Effector memory CD4-positive, alpha-beta T cell (primary cell): Measurements from ENCODE around the gene CHRNA3.
"Not testable (repeated sequence)": the region's sequence is repeated elsewhere in the genome, so short reads cannot be mapped to it uniquely, and the experiment has no call there.

ENCODE experiments used
- DNase-seq, 3 donors: peaks; one replicate each; pipeline ENCODE4 v3.0.0-alpha.2; 2020
- H3K27ac ChIP-seq: 2 replicates; pipeline ENCODE4 v1.7.0; 2013; ENCODE audit warnings: mild to moderate bottlenecking, low read length, moderate library complexity; ENCODE audit not compliant: insufficient read depth, poor library complexity, severe bottlenecking
- H3K27me3 ChIP-seq: replicated peaks from 2 replicates; pipeline ENCODE4 v1.7.0; 2013; ENCODE audit warnings: mild to moderate bottlenecking, low read length; ENCODE audit not compliant: insufficient read depth, control insufficient read depth, poor library complexity, severe bottlenecking
- H3K36me3 ChIP-seq: 2 replicates; pipeline ENCODE4 v1.7.0; 2013; ENCODE audit warnings: mild to moderate bottlenecking, low read length, moderate library complexity; ENCODE audit not compliant: control insufficient read depth, insufficient read depth
- H3K4me1 ChIP-seq: 2 replicates; pipeline ENCODE4 v1.7.0; 2013; ENCODE audit warnings: low read length, mild to moderate bottlenecking; ENCODE audit not compliant: control insufficient read depth, insufficient read depth, poor library complexity, severe bottlenecking
- H3K4me3 ChIP-seq: 2 replicates; pipeline ENCODE4 v1.7.0; 2013; ENCODE audit warnings: low read length, low read depth, mild to moderate bottlenecking; ENCODE audit not compliant: insufficient read depth, poor library complexity, severe bottlenecking
- H3K9me3 ChIP-seq: 2 replicates; pipeline ENCODE4 v1.7.0; 2013; ENCODE audit warnings: mild to moderate bottlenecking, low read length, moderate library complexity; ENCODE audit not compliant: control insufficient read depth

CHRNA3 gene

GRCh38 chr15:78565097-78565950 lies 55.5 kb downstream of the CHRNA3 start, which contains the start of gene CHRNA5:
CHRNA5 (plus strand) TSS chr15:78565520; CDS start chr15:78565720, 200 bp downstream.
- no peaks in the 10 kb centered on the region for H3K9me3 ChIP-seq
- H3K4me3 ChIP-seq: peak within 1 kb of the TSS; percentile 69
- no peaks in the 10 kb centered on the region for H3K36me3 ChIP-seq
- no peaks in the 10 kb centered on the region for H3K27me3 ChIP-seq
- no peak within 1 kb of the TSS for H3K27ac ChIP-seq
- H3K4me1 ChIP-seq: no peaks in the 10 kb centered on the region
- DNase-seq: peak; percentile 47 to 66 (median 61)

GRCh38 chr15:78564743-78565096 lies 56.1 kb downstream of the CHRNA3 start:
- Histone ChIP-seq H3K36me3 (no peaks in the 10 kb centered on the region), H3K27me3 (no peaks in the 10 kb centered on the region), H3K27ac (no peak overlapping the region), H3K9me3 (no peaks in the 10 kb centered on the region), H3K4me3 (peak overlapping the region; percentile 69), H3K4me1 (no peaks in the 10 kb centered on the region)
- DNase-seq: no peak

- H3K27ac ChIP-seq: no peak overlapping the region
- no peaks in the 10 kb centered on the region for H3K36me3 ChIP-seq
- no peaks in the 10 kb centered on the region for H3K27me3 ChIP-seq
- H3K4me3 ChIP-seq: no peak overlapping the region
- no peak for DNase-seq
- H3K9me3 ChIP-seq: no peaks in the 10 kb centered on the region
- H3K4me1 ChIP-seq: no peaks in the 10 kb centered on the region
Measured at GRCh38 chr15:78563092-78563491, 57.7 kb downstream of the CHRNA3 start.

GRCh38 chr15:78561490-78561889 lies 59.3 kb downstream of the CHRNA3 start:
- Histone ChIP-seq H3K27ac (no peak overlapping the region), H3K9me3 (no peaks in the 10 kb centered on the region), H3K27me3 (no peaks in the 10 kb centered on the region), H3K4me3 (no peak overlapping the region), H3K4me1 (no peaks in the 10 kb centered on the region), H3K36me3 (no peaks in the 10 kb centered on the region)
- no peak for DNase-seq

GRCh38 chr15:78560201-78560600 lies 60.6 kb downstream of the CHRNA3 start:
- not testable (repeated sequence) for H3K36me3 ChIP-seq, H3K4me1 ChIP-seq, DNase-seq, H3K27me3 ChIP-seq, H3K27ac ChIP-seq, H3K4me3 ChIP-seq, H3K9me3 ChIP-seq

- no peak for DNase-seq
- H3K36me3 ChIP-seq: peaks cover 30% of the 10 kb centered on the region
Measured at GRCh38 chr15:78552597-78552996, 68.2 kb downstream of the CHRNA3 start.

GRCh38 chr15:78551902-78552301 lies 68.9 kb downstream of the CHRNA3 start:
- no peak overlapping the region for H3K27ac ChIP-seq

More at GRCh38 chr15:78552597-78552996, 68.2 kb downstream of the CHRNA3 start:
- Histone ChIP-seq H3K4me1 (no peaks in the 10 kb centered on the region), H3K9me3 (no peaks in the 10 kb centered on the region), H3K27me3 (no peaks in the 10 kb centered on the region), H3K4me3 (no peak overlapping the region), H3K27ac (no peak overlapping the region)

GRCh38 chr15:78550815-78551214 lies 70.0 kb downstream of the CHRNA3 start:
- no peak overlapping the region for H3K27ac ChIP-seq
- H3K4me1 ChIP-seq: no peaks in the 10 kb centered on the region
- H3K9me3 ChIP-seq: no peaks in the 10 kb centered on the region
- DNase-seq: no peak
- peaks cover 46% of the 10 kb centered on the region for H3K36me3 ChIP-seq
- no peak overlapping the region for H3K4me3 ChIP-seq
- no peaks in the 10 kb centered on the region for H3K27me3 ChIP-seq

More at GRCh38 chr15:78551902-78552301, 68.9 kb downstream of the CHRNA3 start:
- Histone ChIP-seq H3K4me1 (no peaks in the 10 kb centered on the region), H3K4me3 (no peak overlapping the region), H3K36me3 (peaks cover 37% of the 10 kb centered on the region), H3K27me3 (no peaks in the 10 kb centered on the region), H3K9me3 (no peaks in the 10 kb centered on the region)
- DNase-seq: no peak

- Histone ChIP-seq H3K36me3 (peaks cover 52% of the 10 kb centered on the region), H3K27me3 (no peaks in the 10 kb centered on the region), H3K4me3 (no peak overlapping the region), H3K4me1 (no peaks in the 10 kb centered on the region), H3K27ac (no peak overlapping the region), H3K9me3 (no peaks in the 10 kb centered on the region)
- DNase-seq: no peak
Measured at GRCh38 chr15:78550194-78550593, 70.6 kb downstream of the CHRNA3 start.
